HG03175 (cell line): ENCODE results near the gene CPNE6.
"Not testable (repeated sequence)": the region's sequence is repeated elsewhere in the genome, so short reads cannot be mapped to it uniquely, and the experiment has no call there.

Experiments
- ATAC-seq: cut with Tn5 transposase; IDR thresholded peaks from one replicate; pipeline ENCODE4 v1.9.1; 2021; ENCODE audit warnings: mild to moderate bottlenecking, moderate library complexity; ENCODE audit not compliant: unreplicated experiment

CPNE6 gene

DNA sequence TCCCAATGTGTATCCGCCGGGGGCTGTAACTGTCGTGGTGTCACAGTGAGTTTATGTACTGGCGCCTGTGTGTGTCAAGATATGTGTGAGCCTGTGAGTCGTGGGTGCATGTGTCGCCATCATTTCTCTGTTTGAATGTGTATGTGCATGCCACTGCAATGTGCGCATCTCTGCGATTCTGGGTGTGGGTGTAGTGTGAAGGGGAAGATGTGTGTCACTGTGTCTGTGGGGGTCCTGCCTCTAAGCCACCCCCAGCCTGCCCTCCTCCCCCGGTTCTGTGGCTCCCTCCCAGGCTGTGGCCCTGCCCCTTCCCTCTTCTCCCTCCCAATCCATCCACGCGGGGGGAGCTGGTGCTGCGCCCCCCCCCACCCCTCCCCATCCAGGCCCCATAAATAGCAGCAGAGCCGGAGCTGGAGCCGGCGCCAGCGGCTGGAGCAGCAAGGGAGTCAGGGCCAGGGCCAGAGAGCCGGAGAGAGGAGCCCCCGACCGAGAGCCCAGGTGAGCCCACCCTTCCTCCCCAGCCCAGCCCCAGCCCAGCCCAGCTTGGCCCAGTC, at the start of gene CPNE6:
TSS of gene CPNE6 (plus strand) at position 419 of the 554 bp plus-strand sequence. CDS start 1,375 bp downstream, outside the sequence.
- no peak for ATAC-seq

DNA sequence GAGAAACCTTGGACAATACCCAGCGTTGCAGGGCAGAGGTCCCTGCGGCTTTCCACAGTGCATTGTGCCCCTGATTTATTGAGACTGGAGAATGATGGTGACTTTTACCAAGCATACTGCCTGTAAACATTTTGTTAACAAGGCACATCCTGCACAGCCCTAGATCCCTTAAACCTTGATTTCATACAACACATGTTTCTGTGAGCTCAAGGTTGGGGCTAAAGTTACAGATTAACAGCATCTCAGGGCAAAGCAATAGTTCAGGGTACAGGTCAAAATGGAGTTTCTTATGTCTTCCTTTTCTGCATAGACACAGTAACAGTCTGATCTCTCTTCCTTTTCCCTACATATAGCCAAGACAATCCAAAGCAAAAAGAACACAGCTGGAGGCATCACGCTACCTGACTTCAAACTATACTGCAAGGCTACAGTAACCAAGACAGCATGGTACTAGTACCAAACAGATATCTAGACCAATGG, 46.4 kb upstream of the CPNE6 start:
- ATAC-seq: not testable (repeated sequence)

- ATAC-seq: not testable (repeated sequence)
Measured at GRCh38 chr14:24029687-24030086, 41.7 kb upstream of the CPNE6 start.

GRCh38 chr14:24031331-24031730, 40.0 kb upstream of the CPNE6 start:
- ATAC-seq: not testable (repeated sequence)

- no peak for ATAC-seq
Measured at GRCh38 chr14:24032727-24033418, 38.5 kb upstream of the CPNE6 start.

- ATAC-seq: peak; percentile 17
Measured at GRCh38 chr14:24035769-24036168, 35.6 kb upstream of the CPNE6 start.

DNA sequence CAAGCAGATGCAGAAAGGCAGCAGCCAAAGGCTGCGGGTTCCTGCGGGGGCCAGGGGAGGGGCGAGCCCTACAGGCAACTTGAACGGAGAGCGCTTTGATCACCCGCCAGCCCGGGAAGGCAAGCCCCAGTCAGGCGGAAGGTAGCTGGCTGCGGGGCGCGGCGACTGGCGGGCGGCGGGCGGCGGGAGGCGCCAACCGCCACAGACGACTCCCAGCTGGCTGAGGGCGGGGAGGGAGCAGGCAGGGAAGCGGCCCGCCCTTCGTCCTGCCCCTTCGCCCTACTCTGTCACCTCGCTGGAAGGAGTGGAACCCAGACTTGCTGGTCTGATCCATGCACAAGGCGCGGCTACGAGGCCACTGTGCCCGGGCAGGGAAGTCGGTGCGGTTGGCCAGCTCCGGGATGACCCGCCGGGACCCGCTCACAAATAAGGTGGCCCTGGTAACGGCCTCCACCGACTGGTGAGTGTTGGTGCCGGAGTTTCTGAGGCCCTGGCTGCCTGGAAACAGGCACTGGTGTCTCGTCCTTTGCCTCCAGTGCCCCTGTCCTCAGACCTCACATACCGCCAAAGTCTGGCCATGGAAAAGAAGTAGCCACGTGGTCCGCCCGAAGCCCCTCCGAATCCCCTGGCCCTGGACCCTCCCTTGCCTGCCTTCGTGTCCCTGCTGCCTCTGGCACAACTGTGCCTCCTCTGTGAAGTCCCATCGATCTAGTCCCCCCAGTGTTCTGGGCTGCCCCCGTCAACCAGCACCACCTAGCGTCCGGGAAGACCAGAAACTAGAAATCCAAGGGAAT, 35.0 kb upstream of the CPNE6 start:
- peak; percentile 59 for ATAC-seq

GRCh38 chr14:24036963-24037657, 34.3 kb upstream of the CPNE6 start:
- not testable (repeated sequence) for ATAC-seq

DNA sequence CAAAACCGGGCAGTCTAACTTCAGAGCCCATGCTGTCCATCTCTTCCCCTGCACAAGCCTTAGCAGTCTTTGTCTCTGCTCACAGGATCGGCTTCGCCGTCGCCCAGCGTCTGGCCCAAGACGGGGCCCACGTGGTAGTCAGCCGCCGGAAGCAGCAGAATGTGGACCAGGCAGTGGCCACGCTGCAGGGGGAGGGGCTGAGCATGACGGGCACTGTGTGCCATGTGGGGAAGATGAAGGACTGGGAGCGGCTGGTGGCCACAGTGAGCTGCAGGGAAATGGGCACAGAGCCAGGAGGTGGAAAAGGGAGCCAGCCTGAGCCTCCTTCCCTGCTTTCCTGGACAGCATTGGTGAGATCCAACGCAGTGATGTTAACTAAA, 33.7 kb upstream of the CPNE6 start:
- ATAC-seq: no peak

DNA sequence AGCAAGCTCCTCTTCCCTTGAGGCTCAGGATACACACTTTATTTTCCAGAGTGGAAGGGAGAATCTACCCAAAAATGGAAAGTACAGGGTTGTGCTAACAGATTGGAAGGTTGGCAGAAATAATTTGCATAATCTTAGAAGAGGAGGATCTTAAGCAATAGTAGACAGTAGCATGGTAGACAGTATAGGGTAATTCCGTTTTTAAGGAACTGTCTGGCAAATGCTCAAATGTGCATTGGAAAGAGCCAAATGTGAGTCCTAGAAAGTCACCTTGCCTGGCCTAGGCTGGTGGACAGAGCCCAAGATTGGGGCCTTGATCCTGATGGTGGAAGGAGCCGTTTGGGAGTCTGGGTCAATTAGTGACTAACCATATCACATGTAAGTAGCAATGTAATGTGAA, 32.7 kb upstream of the CPNE6 start:
- ATAC-seq: no peak

- ATAC-seq: no peak
Measured at GRCh38 chr14:24040692-24041091, 30.7 kb upstream of the CPNE6 start.

DNA sequence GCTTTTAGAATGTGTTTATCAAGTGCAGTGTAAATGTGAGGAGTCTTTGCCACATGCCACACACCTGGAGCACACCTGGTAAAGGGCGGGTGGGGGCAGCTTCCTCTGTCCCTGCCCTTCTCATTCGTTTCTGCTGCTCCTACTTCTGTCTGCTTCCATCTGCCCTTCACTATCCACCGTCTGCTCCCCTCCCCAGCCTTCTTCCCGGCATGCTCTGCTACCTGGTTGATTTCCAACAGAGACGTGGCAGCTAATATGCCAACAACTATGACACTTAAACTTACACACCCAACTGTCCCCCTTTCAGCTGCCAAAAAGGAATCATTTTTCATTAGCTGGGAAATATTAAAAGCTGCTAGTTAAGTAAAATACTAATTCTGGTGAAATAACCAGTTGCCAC, 28.6 kb upstream of the CPNE6 start:
- no peak for ATAC-seq

GRCh38 chr14:24049002-24049401, 22.4 kb upstream of the CPNE6 start:
- not testable (repeated sequence) for ATAC-seq

DNA sequence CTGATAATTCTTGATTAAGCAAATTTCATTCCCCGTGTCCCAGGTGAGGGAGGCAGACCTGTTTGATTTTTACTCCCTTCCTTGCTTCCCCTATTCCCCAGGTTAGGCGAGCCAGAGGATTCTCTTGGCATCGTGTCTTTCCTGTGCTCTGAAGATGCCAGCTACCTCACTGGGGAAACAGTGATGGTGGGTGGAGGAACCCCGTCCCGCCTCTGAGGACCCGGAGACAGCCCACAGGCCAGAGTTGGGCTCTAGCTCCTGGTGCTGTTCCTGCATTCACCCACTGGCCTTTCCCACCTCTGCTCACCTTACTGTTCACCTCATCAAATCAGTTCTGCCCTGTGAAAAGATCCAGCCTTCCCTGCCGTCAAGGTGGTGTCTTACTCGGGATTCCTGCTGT, 20.6 kb upstream of the CPNE6 start:
- ATAC-seq: not testable (repeated sequence)

GRCh38 chr14:24051176-24051788, 20.1 kb upstream of the CPNE6 start:
- no peak for ATAC-seq

- peak; percentile 73 for ATAC-seq
Measured at GRCh38 chr14:24051789-24052655, 19.3 kb upstream of the CPNE6 start, which contains the start of gene CARMIL3. TSS of gene CARMIL3 (plus strand) at chr14:24052009. CDS start at chr14:24052154, 145 bp downstream.

DNA sequence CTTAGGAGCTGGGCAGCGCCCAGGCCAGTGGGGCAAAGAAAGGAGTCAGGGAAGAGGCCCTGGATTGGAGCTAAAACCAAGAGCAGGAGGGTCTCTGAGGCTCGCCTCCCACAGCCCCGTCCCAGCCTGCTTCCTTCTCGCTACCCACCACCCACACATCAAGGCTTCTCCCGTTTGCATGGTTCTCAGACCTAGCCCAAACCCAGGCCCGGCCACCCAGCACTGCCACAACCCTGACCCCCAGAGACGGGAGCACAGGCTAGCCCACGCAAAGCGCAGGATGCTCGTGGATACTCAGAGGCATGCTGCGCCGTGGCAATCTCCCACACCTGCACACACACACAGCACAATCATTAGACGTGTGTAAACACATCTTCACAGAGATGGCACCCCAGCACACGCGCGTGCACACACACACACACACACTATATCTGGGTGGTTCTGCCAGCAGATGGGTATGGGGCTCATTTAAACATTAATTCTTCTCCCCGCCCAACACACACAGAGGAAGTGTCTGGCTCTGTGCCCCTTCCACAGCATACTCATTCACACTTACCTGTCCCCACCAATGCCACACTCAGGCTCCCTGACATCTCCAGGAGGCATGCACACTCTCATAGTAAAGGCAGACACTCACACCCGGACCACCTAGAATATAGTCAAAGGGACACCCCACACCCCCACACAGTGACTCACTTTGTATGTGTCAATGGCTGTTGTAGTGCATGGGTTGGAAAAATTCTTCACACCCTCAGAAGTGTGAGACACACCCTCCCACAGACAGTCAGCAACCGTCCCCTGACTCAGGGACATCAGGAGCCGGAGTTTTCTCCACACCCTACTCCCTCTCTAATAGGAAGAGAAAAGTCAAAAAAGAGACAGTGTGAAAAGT, 18.5 kb upstream of the CPNE6 start:
- no peak for ATAC-seq

DNA sequence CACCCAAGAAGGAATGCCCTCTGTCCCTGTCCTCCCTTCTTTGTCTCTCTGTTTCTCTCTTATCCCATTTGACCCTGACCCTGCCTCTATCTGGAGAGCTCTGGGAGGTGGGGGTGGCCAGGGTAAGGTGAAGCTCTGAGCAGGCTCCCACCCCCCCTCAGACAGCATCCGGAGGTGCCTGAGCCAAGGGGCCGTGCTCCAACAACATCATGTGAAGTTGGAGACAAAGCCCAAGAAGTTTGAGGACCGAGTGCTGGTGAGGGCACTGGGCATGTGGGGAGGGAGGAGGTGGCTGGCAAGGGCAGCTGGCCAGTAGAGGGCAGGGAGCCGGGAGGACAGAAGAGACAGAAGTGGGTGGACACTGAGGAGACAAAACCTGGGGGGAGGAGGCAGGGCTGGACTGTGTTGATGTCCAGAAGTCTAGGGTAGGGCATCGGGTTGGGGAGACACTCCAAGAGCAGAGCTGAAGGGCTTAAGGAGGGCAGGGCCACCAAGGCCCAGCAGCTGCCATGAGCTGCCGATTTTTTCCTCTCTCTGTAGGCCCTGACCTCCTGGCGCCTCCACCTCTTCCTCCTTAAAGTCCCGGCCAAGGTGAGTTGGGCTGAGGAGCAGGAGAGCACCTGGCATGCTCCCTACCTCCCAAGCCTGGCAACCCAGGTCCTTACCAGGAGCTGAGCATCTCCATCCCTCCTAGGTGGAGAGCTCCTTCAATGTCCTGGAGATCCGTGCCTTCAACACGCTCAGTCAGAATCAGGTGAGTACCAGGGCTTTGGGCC, 17.6 kb upstream of the CPNE6 start:
- ATAC-seq: no peak
